Neural crest cell (in vitro differentiated cells): ENCODE results near the gene TANGO2. TPM values are rescaled to one million over a fixed set of nuclear protein-coding genes. Genes with fewer than 3 reads are reported as not detected.
A peak's percentile ranks its signal among the peaks of the same experiment; 100 is the strongest.

Experiments
- DNase-seq: peaks from one replicate; pipeline ENCODE4 v3.0.0; 2021; ENCODE audit warnings: low read depth, mixed read lengths, low spot score
- H3K27ac Mint-ChIP-seq: one replicate; pipeline ENCODE4 v1.8.0; 2021; ENCODE audit warnings: mild to moderate bottlenecking, mixed read lengths; ENCODE audit not compliant: unreplicated experiment
- H3K27me3 Mint-ChIP-seq: 2 replicates; pipeline ENCODE4 v1.8.0; 2021; ENCODE audit warnings: low read depth, mild to moderate bottlenecking, mixed read lengths
- H3K36me3 Mint-ChIP-seq: 2 replicates; pipeline ENCODE4 v1.8.0; 2021; ENCODE audit warnings: low read depth, mild to moderate bottlenecking, mixed read lengths
- H3K4me1 Mint-ChIP-seq: 2 replicates; pipeline ENCODE4 v1.8.0; 2021; ENCODE audit warnings: mixed read lengths
- H3K4me3 Mint-ChIP-seq: one replicate; pipeline ENCODE4 v1.8.0; 2021; ENCODE audit warnings: mild to moderate bottlenecking, mixed read lengths
- H3K9me3 Mint-ChIP-seq: 2 replicates; pipeline ENCODE4 v1.8.0; 2021; ENCODE audit warnings: mixed read lengths
- CTCF ChIP-seq: fragments of 200-600 bp; sonication (generic); conservative IDR thresholded peaks from 2 replicates; pipeline ENCODE4 v1.5.0; 2021; ENCODE audit warnings: antibody characterized with exemption, mild to moderate bottlenecking
- microRNA-seq: library from miRNA; unstranded; fragments of <30 nt; microRNA quantifications from one replicate; pipeline ENCODE4, GENCODE V29; 2020
- total RNA-seq: library from RNA; stranded (reverse); gene quantifications from 2 replicates; pipeline ENCODE4 v1.2.1, GENCODE V29; 2021

The TANGO2 gene
- total RNA-seq, 1 donor from 2014 or later: 13.4 TPM

- no peak for TF ChIP-seq CTCF
- Mint-ChIP-seq H3K36me3 (peaks cover 20% of the 10 kb centered on the region), H3K9me3 (no peaks in the 10 kb centered on the region), H3K4me3 (peak overlapping the region; percentile 95), H3K27me3 (peaks cover 8% of the 10 kb centered on the region), H3K27ac (peak overlapping the region; percentile 92), H3K4me1 (peaks cover 28% of the 10 kb centered on the region)
- no peak for DNase-seq
Measured at GRCh38 chr22:20116376-20116950, 95.6 kb downstream of the TANGO2 start.

Small RNA genes within 50 kb of the gene (microRNA-seq; reads per million reads assigned to microRNA genes)
- gene MIR185 (2,204 reads per million, percentile 86 among the genes with 10 or more reads in this experiment), gene MIR6816 (not detected)

Other genes with a start within 250 kb of the TANGO2 start
- 12.1 and 13.8 TPM in 2 replicates for gene GNB1L, start 166.2 kb upstream of the TANGO2 start, total RNA-seq
- gene RTL10, start 166.2 kb upstream of the TANGO2 start, total RNA-seq: 26.7 and 28.1 TPM in 2 replicates
- gene COMT, start 79.3 kb upstream of the TANGO2 start, total RNA-seq: 70.9 and 86.4 TPM in 2 replicates
- gene TXNRD2, start 79.3 kb upstream of the TANGO2 start, total RNA-seq: 21.7 and 22.2 TPM in 2 replicates
- gene ARVCF, start 4.3 kb upstream of the TANGO2 start, total RNA-seq: 93.5 and 105 TPM in 2 replicates
- 86.3 and 86.5 TPM in 2 replicates for gene DGCR8, start 59.1 kb downstream of the TANGO2 start, total RNA-seq
- 469 and 489 TPM in 2 replicates for gene RANBP1, start 95.0 kb downstream of the TANGO2 start, total RNA-seq
- 75.1 and 77.7 TPM in 2 replicates for gene TRMT2A, start 96.1 kb downstream of the TANGO2 start, total RNA-seq
- 82.1 and 98.9 TPM in 2 replicates for gene ZDHHC8, start 110.7 kb downstream of the TANGO2 start, total RNA-seq
- 8.2 and 8.6 TPM in 2 replicates for gene CCDC188, start 129.9 kb downstream of the TANGO2 start, total RNA-seq
- gene RTN4R, start 247.2 kb downstream of the TANGO2 start, total RNA-seq: 17.9 and 19.0 TPM in 2 replicates